IMR-90 (cell line): ENCODE results near the gene TRAPPC4. TPM values are rescaled to one million over a fixed set of nuclear protein-coding genes. Genes with fewer than 3 reads are reported as not detected.

Experiments used
- ATAC-seq: fragments of 200-7000 bp; cut with Tn5 transposase; 2 replicates; pipeline ENCODE4 v1.9.1; 2020; ENCODE audit warnings: low read depth, mild to moderate bottlenecking, moderate library complexity
- BruUV-seq: library from RNA; stranded (reverse); fragments of 400-500 nt; replicated peaks from 2 replicates; lab custom pipeline; 2021; lab: Mats Ljungman, UMichigan
- CTCF ChIA-PET: fragments of 300-600 bp; formaldehyde crosslinking; extraction: SDS; loops from one replicate; lab custom pipeline; 2021; ENCODE audit warnings: antibody characterized with exemption; lab: Yijun Ruan, JAX
- POLR2A ChIA-PET: fragments of 300-600 bp; sonication (Branson Sonifier 250); formaldehyde crosslinking; loops from one replicate; lab custom pipeline; 2022; ENCODE audit warnings: antibody characterized with exemption; ENCODE audit not compliant: unreplicated experiment; lab: Charles Lee
- DNase-seq: peaks from one replicate; pipeline ENCODE4 v3.0.0; 2013
- H2AFZ ChIP-seq: replicated peaks from 2 replicates; pipeline ENCODE3; 2013; ENCODE audit warnings: low read length, mild to moderate bottlenecking; ENCODE audit not compliant: poor library complexity
- H2AK5ac ChIP-seq: 2 replicates; pipeline ENCODE4 v1.6.1; 2013; ENCODE audit warnings: low read depth, low read length, inconsistent platforms
- H2AK9ac ChIP-seq: replicated peaks from 2 replicates; pipeline ENCODE3; 2013; ENCODE audit warnings: mild to moderate bottlenecking, low read depth, low read length, moderate library complexity; ENCODE audit not compliant: poor library complexity
- H2BK120ac ChIP-seq: 2 replicates; pipeline ENCODE4 v1.6.1; 2013; ENCODE audit warnings: low read depth, low read length, inconsistent platforms
- H2BK15ac ChIP-seq: 3 replicates; pipeline ENCODE4 v1.6.1; 2013; ENCODE audit warnings: low read depth, low read length, inconsistent platforms
- H2BK20ac ChIP-seq: 2 replicates; pipeline ENCODE4 v1.6.1; 2013; ENCODE audit warnings: low read depth, mild to moderate bottlenecking, inconsistent platforms, low read length, moderate library complexity
- H2BK5ac ChIP-seq: 2 replicates; pipeline ENCODE4 v1.6.1; 2013; ENCODE audit warnings: mild to moderate bottlenecking, low read depth, low read length, inconsistent platforms; ENCODE audit not compliant: poor library complexity, severe bottlenecking
- H3K14ac ChIP-seq: replicated peaks from 2 replicates; pipeline ENCODE4 v1.6.1; 2013; ENCODE audit warnings: low read depth, low read length, inconsistent platforms
- H3K18ac ChIP-seq: 2 replicates; pipeline ENCODE4 v1.6.1; 2013; ENCODE audit warnings: low read depth, low read length, control low read depth
- H3K23ac ChIP-seq: 2 replicates; pipeline ENCODE4 v1.6.1; 2013; ENCODE audit warnings: low read depth, low read length, inconsistent platforms
- H3K27ac ChIP-seq: 2 replicates; pipeline ENCODE4 v1.5.1; 2013; ENCODE audit warnings: mild to moderate bottlenecking, control low read depth, low read length; ENCODE audit not compliant: insufficient read depth
- H3K27me3 ChIP-seq: 2 replicates; pipeline ENCODE4 v1.6.1; 2013; ENCODE audit warnings: low read length; ENCODE audit not compliant: control insufficient read depth, insufficient read depth
- H3K36me3 ChIP-seq: 2 replicates; pipeline ENCODE4 v1.6.1; 2013; ENCODE audit warnings: low read length, mixed read lengths; ENCODE audit not compliant: control insufficient read depth, insufficient read depth
- H3K4ac ChIP-seq: 2 replicates; pipeline ENCODE4 v1.6.1; 2013; ENCODE audit warnings: low read depth, low read length, inconsistent platforms
- H3K4me1 ChIP-seq: 2 replicates; pipeline ENCODE4 v1.6.1; 2013; ENCODE audit warnings: low read length, mixed read lengths; ENCODE audit not compliant: control insufficient read depth, insufficient read depth
- H3K4me2 ChIP-seq: 2 replicates; pipeline ENCODE4 v1.6.1; 2013; ENCODE audit warnings: low read depth, mild to moderate bottlenecking, control low read depth, low read length, moderate library complexity
- H3K4me3 ChIP-seq: 2 replicates; pipeline ENCODE4 v1.5.1; 2013; ENCODE audit warnings: low read depth, mild to moderate bottlenecking, control low read depth, low read length, moderate library complexity; ENCODE audit not compliant: insufficient read depth
- H3K56ac ChIP-seq: 2 replicates; pipeline ENCODE4 v1.6.1; 2013; ENCODE audit warnings: low read length, inconsistent platforms; ENCODE audit not compliant: insufficient read depth; ENCODE audit errors: extremely low read depth
- H3K79me1 ChIP-seq, 2 experiments: 2 replicates each; pipeline ENCODE4 v1.6.1; 2013; ENCODE audit warnings: low read length in 2 of 2, inconsistent platforms in 1 of 2, low read depth in 1 of 2
- H3K9ac ChIP-seq: 2 replicates; pipeline ENCODE4 v1.6.1; 2013; ENCODE audit warnings: low read depth, low read length, control low read depth
- H3K9me1 ChIP-seq: 2 replicates; pipeline ENCODE4 v1.6.1; 2013; ENCODE audit warnings: low read length, inconsistent platforms; ENCODE audit not compliant: insufficient read depth
- H3K9me3 ChIP-seq: 2 replicates; pipeline ENCODE4 v1.6.1; 2013; ENCODE audit warnings: low read length; ENCODE audit not compliant: control insufficient read depth, insufficient read depth
- H4K20me1 ChIP-seq: 2 replicates; pipeline ENCODE4 v1.6.1; 2013; ENCODE audit warnings: low read length, inconsistent platforms; ENCODE audit not compliant: insufficient read depth
- H4K5ac ChIP-seq: 2 replicates; pipeline ENCODE4 v1.6.1; 2013; ENCODE audit warnings: mild to moderate bottlenecking, low read depth, low read length, control low read depth
- H4K8ac ChIP-seq, 2 experiments: 2 replicates each; pipeline ENCODE4 v1.6.1; 2013; ENCODE audit warnings: low read depth in 2 of 2, low read length in 2 of 2, control low read depth in 1 of 2, inconsistent platforms in 1 of 2
- H4K91ac ChIP-seq: 2 replicates; pipeline ENCODE4 v1.6.1; 2013; ENCODE audit warnings: low read depth, low read length, inconsistent platforms; ENCODE audit not compliant: insufficient read depth
- CHD1 ChIP-seq: IDR thresholded peaks from 2 replicates; pipeline ENCODE4 v1.6.1; 2012; ENCODE audit warnings: low read depth, low read length, improper control_type of control experiment
- CTCF ChIP-seq: conservative IDR thresholded peaks from 2 replicates; pipeline ENCODE4 v1.5.1; 2012; ENCODE audit warnings: mild to moderate bottlenecking, low read depth, low read length, improper control_type of control experiment
- MXI1 ChIP-seq: IDR thresholded peaks from 2 replicates; pipeline ENCODE4 v1.6.1; 2012; ENCODE audit warnings: low read depth, mild to moderate bottlenecking, low read length, moderate library complexity, borderline replicate concordance
- NFE2L2 ChIP-seq: fragments of 150-350 bp; IDR thresholded peaks from 2 replicates; pipeline ENCODE4 v1.6.1; 2016; ENCODE audit warnings: low read depth, mild to moderate bottlenecking, low read length
- POLR2A ChIP-seq: IDR thresholded peaks from 2 replicates; pipeline ENCODE4 v1.6.1; 2012; ENCODE audit warnings: mild to moderate bottlenecking, low read depth, low read length
- RFX5 ChIP-seq: IDR thresholded peaks from 2 replicates; pipeline ENCODE4 v1.8.0; 2012; ENCODE audit warnings: low read depth, mild to moderate bottlenecking, low read length, moderate library complexity
- USF2 ChIP-seq: fragments of 150-350 bp; IDR thresholded peaks from 2 replicates; pipeline ENCODE4 v1.6.1; 2017; ENCODE audit warnings: mild to moderate bottlenecking, antibody characterized with exemption, low read length, low read depth
- WGBS, 2 experiments: methylation state at CpG; one replicate each; pipeline versions ENCODE4 v1.1.5 to v1.1.7; 2013; ENCODE audit warnings: missing lambda C conversion rate in 2 of 2; ENCODE audit not compliant: insufficient read length in 1 of 2; ENCODE audit errors: extremely low coverage in 2 of 2; 5-methylcytosine and 5-hydroxymethylcytosine counted together
- dilution Hi-C: fragments of 300-500 bp; cut with HindIII; formaldehyde crosslinking; loops from one replicate; pipeline ENCODE4 v1.14.3; 2018; ENCODE audit warnings: low sequenced_read_pairs; ENCODE audit not compliant: unreplicated experiment
- in situ Hi-C: fragments of 300-500 bp; cut with MboI; formaldehyde crosslinking; loops from 3 replicates; pipeline ENCODE4 v1.14.3; 2019; ENCODE audit warnings: low sequenced_read_pairs, inconsistent platforms, mixed read lengths
- intact Hi-C: fragments of 100-400 bp; cut with micrococcal nuclease; formaldehyde crosslinking; loops from 2 replicates; pipeline ENCODE4 v1.10.0; 2022
- polyA plus RNA-seq, 3 experiments: library from polyadenylated mRNA; depleted of rRNA; stranded (reverse); fragments of >200 nt; gene quantifications; 2 replicates each; pipeline ENCODE4 v1.2.3, GENCODE V29; 2012; ENCODE audit warnings: low replicate concordance in 1 of 3
- total RNA-seq: library from RNA; depleted of rRNA; stranded (reverse); fragments of >200 nt; gene quantifications from 2 replicates; pipeline ENCODE4 v1.2.3, GENCODE V29; 2012

The TRAPPC4 gene
- total and polyA plus RNA-seq, 2 of the 4 experiments (the other 2 are of a cell fraction) = 102 to 162 TPM

- Histone ChIP-seq H2AFZ (peak overlapping the region; percentile 99), H3K27ac (no peak overlapping the region; the same call in 1 of the 2 replicates), H3K4ac (no peak overlapping the region; the same call in 1 of the 2 replicates), H3K56ac (no peak overlapping the region), H4K91ac (no peak overlapping the region), H4K5ac (no peak overlapping the region), H3K4me2 (peak overlapping the region; percentile 76), H3K9ac (peak overlapping the region; percentile 47), H3K9me1 (no peaks in the 10 kb centered on the region; the same call in 1 of the 2 replicates), H3K36me3 (peaks cover 8% of the 10 kb centered on the region), H4K8ac (peak overlapping the region in 1 of 2 experiments; percentile 18; a peak in 1 of 4 replicates), H2AK9ac (peak overlapping the region; percentile 77), H2BK15ac (no peak overlapping the region), H3K27me3 (no peaks in the 10 kb centered on the region), H3K4me1 (no peaks in the 10 kb centered on the region), H3K79me1 (peaks cover 4 to 21% of the 10 kb centered on the region in 2 experiments; a peak in 3 of 4 replicates), H3K4me3 (peak overlapping the region; percentile 65), H3K18ac (no peak overlapping the region), H2BK5ac (no peak overlapping the region), H2AK5ac (no peak overlapping the region), H2BK20ac (no peak overlapping the region), H3K23ac (peak overlapping the region; percentile 51; the same call in 1 of the 2 replicates), H3K14ac (peak overlapping the region; percentile 15; the same call in 1 of the 2 replicates), H4K20me1 (no peaks in the 10 kb centered on the region; the same call in 1 of the 2 replicates), H2BK120ac (no peak overlapping the region), H3K9me3 (no peaks in the 10 kb centered on the region)
- no TSS peak for BruUV-seq
- intact Hi-C loops = no loop called here
- in situ Hi-C loops = no loop called here
- DNase-seq (no peak), ATAC-seq (no peak)
- TF ChIP-seq MXI1 = no peak
- TF ChIP-seq USF2 = no peak
- TF ChIP-seq NFE2L2 = no peak
- no peak for TF ChIP-seq CHD1
- TF ChIP-seq RFX5 = no peak
- no peak for TF ChIP-seq POLR2A
- TF ChIP-seq CTCF = no peak
- POLR2A ChIA-PET = no interaction called here
- dilution Hi-C loops = no loop called here
- 0% methylated on average over 2 of the region's 13 CpGs; no CpG with 5 or more reads in 1 of the 2 experiments for WGBS, 2 experiments
- CTCF ChIA-PET = no interaction called here
These were observed 11.4 kb downstream of the TRAPPC4 start for GRCh38 chr11:119030029-119030328.
